ENCODE measurements around the gene HMGN5.

- TF ChIP-seq, protein P1, sequence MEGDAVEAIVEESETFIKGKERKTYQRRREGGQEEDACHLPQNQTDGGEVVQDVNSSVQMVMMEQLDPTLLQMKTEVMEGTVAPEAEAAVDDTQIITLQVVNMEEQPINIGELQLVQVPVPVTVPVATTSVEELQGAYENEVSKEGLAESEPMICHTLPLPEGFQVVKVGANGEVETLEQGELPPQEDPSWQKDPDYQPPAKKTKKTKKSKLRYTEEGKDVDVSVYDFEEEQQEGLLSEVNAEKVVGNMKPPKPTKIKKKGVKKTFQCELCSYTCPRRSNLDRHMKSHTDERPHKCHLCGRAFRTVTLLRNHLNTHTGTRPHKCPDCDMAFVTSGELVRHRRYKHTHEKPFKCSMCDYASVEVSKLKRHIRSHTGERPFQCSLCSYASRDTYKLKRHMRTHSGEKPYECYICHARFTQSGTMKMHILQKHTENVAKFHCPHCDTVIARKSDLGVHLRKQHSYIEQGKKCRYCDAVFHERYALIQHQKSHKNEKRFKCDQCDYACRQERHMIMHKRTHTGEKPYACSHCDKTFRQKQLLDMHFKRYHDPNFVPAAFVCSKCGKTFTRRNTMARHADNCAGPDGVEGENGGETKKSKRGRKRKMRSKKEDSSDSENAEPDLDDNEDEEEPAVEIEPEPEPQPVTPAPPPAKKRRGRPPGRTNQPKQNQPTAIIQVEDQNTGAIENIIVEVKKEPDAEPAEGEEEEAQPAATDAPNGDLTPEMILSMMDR (conservative IDR thresholded peaks at IDR 0.05), result no peak
- TF ChIP-seq ZFX (IDR thresholded peaks at IDR 0.05), result no peak
Observed at GRCh38 chrX:81202943-81203342, 1.2 kb upstream of the HMGN5 start.

Measured in C4-2B (cell line).